M059J (cell line): ENCODE data around the gene ARMC5. TPM values are rescaled to one million over a fixed set of nuclear protein-coding genes. Genes with fewer than 3 reads are reported as not detected.
A peak's percentile ranks its signal among the peaks of the same experiment; 100 is the strongest.
"Not testable (repeated sequence)": the region's sequence is repeated elsewhere in the genome, so short reads cannot be mapped to it uniquely, and the experiment has no call there.

Experiments
- DNase-seq: peaks from one replicate; pipeline ENCODE4 v3.0.0-alpha.2; 2012; ENCODE audit warnings: low read depth
- total RNA-seq: library from RNA; depleted of rRNA; stranded (reverse); fragments of >200 nt; shearing (Covaris generic); gene quantifications from 2 replicates; pipeline ENCODE4 v1.2.3, GENCODE V29; 2014; rRNA removed

Gene ARMC5
- total RNA-seq = 8.6 and 17.7 TPM in 2 replicates

GRCh38 chr16:31458844-31459686, at the start of gene ARMC5:
Gene ARMC5 (plus strand): TSS chr16:31459501. CDS start chr16:31459525, 24 bp downstream.
- DNase-seq = peak; percentile 98

- DNase-seq = no peak
Measured at GRCh38 chr16:31410082-31410481, 49.2 kb upstream of the ARMC5 start.

- DNase-seq = peak; percentile 36
Measured at GRCh38 chr16:31411024-31411844, 48.1 kb upstream of the ARMC5 start.

- DNase-seq = no peak
Measured at GRCh38 chr16:31412750-31413149, 46.6 kb upstream of the ARMC5 start.

- DNase-seq = no peak
Measured at GRCh38 chr16:31413381-31413780, 45.9 kb upstream of the ARMC5 start.

- DNase-seq = no peak
Measured at GRCh38 chr16:31413943-31414342, 45.4 kb upstream of the ARMC5 start.

- no peak for DNase-seq
Measured at GRCh38 chr16:31414706-31415105, 44.6 kb upstream of the ARMC5 start.

- DNase-seq = no peak
Measured at GRCh38 chr16:31416371-31416770, 42.9 kb upstream of the ARMC5 start.

GRCh38 chr16:31417036-31417435, 42.3 kb upstream of the ARMC5 start:
- not testable (repeated sequence) for DNase-seq

- DNase-seq = no peak
Measured at GRCh38 chr16:31417916-31418315, 41.4 kb upstream of the ARMC5 start.

- DNase-seq = no peak
Measured at GRCh38 chr16:31420037-31420436, 39.3 kb upstream of the ARMC5 start.

GRCh38 chr16:31421587-31421986, 37.7 kb upstream of the ARMC5 start:
- no peak for DNase-seq

- no peak for DNase-seq
Measured at GRCh38 chr16:31423241-31423640, 36.1 kb upstream of the ARMC5 start.

GRCh38 chr16:31423801-31424200, 35.5 kb upstream of the ARMC5 start:
- DNase-seq = no peak

GRCh38 chr16:31427441-31428278, 31.6 kb upstream of the ARMC5 start:
- DNase-seq = peak; percentile 22

- DNase-seq = no peak
Measured at GRCh38 chr16:31428279-31428597, 31.1 kb upstream of the ARMC5 start, which contains the start of gene COX6A2. Gene COX6A2 (minus strand): TSS chr16:31428360. CDS start chr16:31428325, 35 bp downstream.

- DNase-seq = no peak
Measured at GRCh38 chr16:31428638-31429247, 30.6 kb upstream of the ARMC5 start.

- DNase-seq = no peak
Measured at GRCh38 chr16:31429314-31429713, 30.0 kb upstream of the ARMC5 start.

- no peak for DNase-seq
Measured at GRCh38 chr16:31429796-31430195, 29.5 kb upstream of the ARMC5 start.

- no peak for DNase-seq
Measured at GRCh38 chr16:31430380-31431052, 28.8 kb upstream of the ARMC5 start.
